ENCODE results near the gene PPP1R9B. TPM values are rescaled to one million over a fixed set of nuclear protein-coding genes. Genes with fewer than 3 reads are reported as not detected.

The PPP1R9B gene
- total and polyA plus RNA-seq, 2 of the 8 experiments (the other 6 are each of a cell fraction or from before 2014, with no cell fraction given), result 5.2 to 13.1 TPM

- H3K27ac ChIP-seq (ENCODE audit: low read depth, low read length), result no peak overlapping the region
These were observed 41.7 kb upstream of the PPP1R9B start for GRCh38 chr17:50192144-50192617.

More at GRCh38 chr17:50192144-50192617, 41.7 kb upstream of the PPP1R9B start:
- ChIA-PET POLR2A (ENCODE audit: partially characterized antibody) (no interaction called here), CTCF (ENCODE audit: partially characterized antibody) (interaction anchor here (0.9 to 1.5 kb wide), 3 partner anchors 23 to 106 kb away, joined by 3 to 5 read pairs (median 3); no protein-coding TSS in a partner anchor)
- no peak for FAIRE-seq
- Histone ChIP-seq H3K36me3 (ENCODE audit: control insufficient read depth in 2 of 4, insufficient read depth in 4 of 4, low read length in 3 of 4) (peaks cover 6 to 76% (median 47%) of the 10 kb centered on the region in 4 experiments), H3K9ac (replicated peaks in 1 of 4; ENCODE audit: extremely low read depth in 1 of 4, low read depth in 3 of 4, low read length in 3 of 4) (no peak overlapping the region), H4K8ac (ENCODE audit: extremely low read depth, insufficient read depth, low read length) (no peak overlapping the region), H3K23ac (ENCODE audit: insufficient read length) (no peak overlapping the region), H3K79me2 (ENCODE audit: control insufficient read depth in 1 of 2, insufficient read depth in 2 of 2, low read length in 2 of 2) (no peaks in the 10 kb centered on the region), H3K4ac (replicated peaks; ENCODE audit: insufficient read length, low read depth, low read length) (no peak overlapping the region), H2BK15ac (ENCODE audit: low read length) (no peak overlapping the region), H3K4me2 (ENCODE audit: insufficient read depth in 1 of 2, low read depth in 2 of 2, low read length in 2 of 2) (no peak overlapping the region), H2BK120ac (replicated peaks; ENCODE audit: low read depth, low read length) (no peak overlapping the region), H2AK5ac (ENCODE audit: low read depth, low read length) (no peak overlapping the region), H4K20me1 (replicated peaks in 1 of 2; ENCODE audit: control insufficient read depth in 1 of 2, insufficient read depth in 2 of 2, low read length in 2 of 2) (peaks cover 0 to 2% of the 10 kb centered on the region in 2 experiments), H2BK12ac (ENCODE audit: low read depth, low read length) (no peak overlapping the region), H4K91ac (replicated peaks; ENCODE audit: insufficient read length, low read length) (no peak overlapping the region), H3K18ac (ENCODE audit: extremely low read depth, low read length) (no peak overlapping the region), H3K14ac (ENCODE audit: insufficient read length) (no peak overlapping the region), H3K79me1 (ENCODE audit: low read depth, low read length) (no peaks in the 10 kb centered on the region), H3K4me1 (replicated peaks in 1 of 4; ENCODE audit: control insufficient read depth in 3 of 4, insufficient read depth in 4 of 4, low read length in 3 of 4) (no peaks in the 10 kb centered on the region), H2BK20ac (ENCODE audit: low read length) (no peak overlapping the region), H2BK5ac (ENCODE audit: low read depth, low read length) (no peak overlapping the region), H3K4me3 (ENCODE audit: extremely low read depth in 1 of 4, insufficient read depth in 2 of 4, low read depth in 3 of 4, low read length in 4 of 4) (no peak overlapping the region), H4K5ac (ENCODE audit: insufficient read length, low read depth, low read length) (no peak overlapping the region), H3K27me3 (replicated peaks in 1 of 4; ENCODE audit: control insufficient read depth in 3 of 4, extremely low read depth in 1 of 4, insufficient read depth in 3 of 4, low read length in 3 of 4) (no peaks in the 10 kb centered on the region), H3K23me2 (ENCODE audit: low read depth, low read length) (no peaks in the 10 kb centered on the region), H3K56ac (replicated peaks; ENCODE audit: insufficient read length, low read depth, low read length) (no peak overlapping the region), H2AFZ (ENCODE audit: low read length) (no peak overlapping the region), H3K9me3 (ENCODE audit: insufficient read depth in 2 of 2, low read depth in 1 of 2, low read length in 1 of 2) (no peaks in the 10 kb centered on the region)
- no peak for TF ChIP-seq RNF2 (IDR thresholded peaks at IDR 0.05; ENCODE audit: borderline replicate concordance, low read depth, low read length, missing control alignments, poor library complexity, severe bottlenecking)
- no peak for TF ChIP-seq SRF (IDR thresholded peaks at IDR 0.05; ENCODE audit: low read depth, low read length)
- no peak for DNase-seq (ENCODE audit: low read depth in 1 of 2, low spot score in 2 of 2)
- WGBS, 2 experiments (ENCODE audit: extremely low coverage in 1 of 2, insufficient coverage in 1 of 2, insufficient read length in 1 of 2, insufficient replicate concordance in 2 of 2, low coverage in 1 of 2, low lambda C conversion rate in 2 of 2, missing lambda C conversion rate in 1 of 2), result 89% methylated on average over 4 of the region's 4 CpGs; no CpG with 5 or more reads in 1 of the 2 experiments
